ENCODE results near the gene TCP11X2. TPM values are rescaled to one million over a fixed set of nuclear protein-coding genes. Genes with fewer than 3 reads are reported as not detected.
"Not testable (repeated sequence)": the region's sequence is repeated elsewhere in the genome, so short reads cannot be mapped to it uniquely, and the experiment has no call there.

TCP11X2 gene
- total RNA-seq = 0.24 TPM in 1 of 2 replicates, not detected in the other
- not detected in 2 replicates for polyA plus RNA-seq

GRCh38 chrX:102471762-102472220, at the start of gene TCP11X2:
Gene TCP11X2, minus strand, starts transcription at chrX:102471812.
- DNase-seq (ENCODE audit: low read depth in 1 of 2, low spot score in 1 of 2) = not testable (repeated sequence)

GRCh38 chrX:102517326-102517725, 45.7 kb upstream of the TCP11X2 start:
- TF ChIP-seq CTCF (IDR thresholded peaks at IDR 0.05; ENCODE audit: low read depth, low read length) = peak; percentile 13
- Histone ChIP-seq H3K4me3 (no peak overlapping the region), H3K27ac (no peak overlapping the region), H3K27me3 (no peaks in the 10 kb centered on the region), H3K9me3 (ENCODE audit: low read depth) (no peaks in the 10 kb centered on the region), H3K36me3 (no peaks in the 10 kb centered on the region), H3K4me1 (ENCODE audit: low read depth) (no peaks in the 10 kb centered on the region)
- DNase-seq (ENCODE audit: low read depth in 1 of 2, low spot score in 1 of 2) = peak in 1 of 2 donors; percentile 3

More at GRCh38 chrX:102471762-102472220, at the start of gene TCP11X2:
- H3K27ac ChIP-seq; H3K27me3 ChIP-seq; H3K36me3 ChIP-seq; H3K4me1 ChIP-seq (ENCODE audit: low read depth); H3K9me3 ChIP-seq (ENCODE audit: low read depth); H3K4me3 ChIP-seq: not testable (repeated sequence)

GRCh38 chrX:102515975-102516941, 44.6 kb upstream of the TCP11X2 start, which contains the start of gene TMSB15A:
Gene TMSB15A, minus strand, starts transcription at chrX:102516739.
- peak; percentile 48 to 75 for DNase-seq (ENCODE audit: low read depth in 1 of 2, low spot score in 1 of 2)
- Histone ChIP-seq H3K4me1 (ENCODE audit: low read depth) (no peaks in the 10 kb centered on the region), H3K9me3 (ENCODE audit: low read depth) (no peaks in the 10 kb centered on the region), H3K4me3 (peak within 1 kb of the TSS; percentile 17), H3K27ac (no peak within 1 kb of the TSS), H3K27me3 (no peaks in the 10 kb centered on the region), H3K36me3 (no peaks in the 10 kb centered on the region)
- TF ChIP-seq CTCF (IDR thresholded peaks at IDR 0.05; ENCODE audit: low read depth, low read length) = no peak

- no peaks in the 10 kb centered on the region for H3K4me1 ChIP-seq (ENCODE audit: low read depth)
- no peak overlapping the region for H3K27ac ChIP-seq
- H3K4me3 ChIP-seq = no peak overlapping the region
- H3K27me3 ChIP-seq = no peaks in the 10 kb centered on the region
- no peak for DNase-seq (ENCODE audit: low read depth in 1 of 2, low spot score in 1 of 2)
- TF ChIP-seq CTCF (IDR thresholded peaks at IDR 0.05; ENCODE audit: low read depth, low read length) = no peak
- H3K36me3 ChIP-seq = no peaks in the 10 kb centered on the region
- no peaks in the 10 kb centered on the region for H3K9me3 ChIP-seq (ENCODE audit: low read depth)
Observed at GRCh38 chrX:102514536-102514935, 42.9 kb upstream of the TCP11X2 start.

- Histone ChIP-seq H3K27me3 (no peaks in the 10 kb centered on the region), H3K27ac (no peak overlapping the region), H3K9me3 (ENCODE audit: low read depth) (no peaks in the 10 kb centered on the region), H3K4me3 (no peak overlapping the region), H3K36me3 (no peaks in the 10 kb centered on the region), H3K4me1 (ENCODE audit: low read depth) (no peaks in the 10 kb centered on the region)
- DNase-seq (ENCODE audit: low read depth in 1 of 2, low spot score in 1 of 2) = no peak
- TF ChIP-seq CTCF (IDR thresholded peaks at IDR 0.05; ENCODE audit: low read depth, low read length) = no peak
Observed at GRCh38 chrX:102498732-102499131, 27.1 kb upstream of the TCP11X2 start.

- TF ChIP-seq CTCF (IDR thresholded peaks at IDR 0.05; ENCODE audit: low read depth, low read length) = no peak
- H3K4me3 ChIP-seq = no peak overlapping the region
- DNase-seq (ENCODE audit: low read depth in 1 of 2, low spot score in 1 of 2) = no peak
- H3K4me1 ChIP-seq (ENCODE audit: low read depth) = no peaks in the 10 kb centered on the region
- H3K27ac ChIP-seq = no peak overlapping the region
- no peaks in the 10 kb centered on the region for H3K27me3 ChIP-seq
- no peaks in the 10 kb centered on the region for H3K9me3 ChIP-seq (ENCODE audit: low read depth)
- no peaks in the 10 kb centered on the region for H3K36me3 ChIP-seq
Observed at GRCh38 chrX:102491766-102492165, 20.2 kb upstream of the TCP11X2 start.

- not testable (repeated sequence) for H3K27ac ChIP-seq; DNase-seq (ENCODE audit: low read depth in 1 of 2, low spot score in 1 of 2); H3K4me3 ChIP-seq; H3K4me1 ChIP-seq (ENCODE audit: low read depth); H3K36me3 ChIP-seq; H3K27me3 ChIP-seq; H3K9me3 ChIP-seq (ENCODE audit: low read depth)
Observed at GRCh38 chrX:102478765-102479164, 7.2 kb upstream of the TCP11X2 start.

- H3K4me1 ChIP-seq (ENCODE audit: low read depth); H3K27ac ChIP-seq; H3K9me3 ChIP-seq (ENCODE audit: low read depth); H3K27me3 ChIP-seq; H3K4me3 ChIP-seq; H3K36me3 ChIP-seq; DNase-seq (ENCODE audit: low read depth in 1 of 2, low spot score in 1 of 2): not testable (repeated sequence)
Observed at GRCh38 chrX:102470215-102470614, 1.4 kb downstream of the TCP11X2 start.
